K562 (cell line): Measurements from ENCODE around the gene IARS2. TPM values are rescaled to one million over a fixed set of nuclear protein-coding genes. Genes with fewer than 3 reads are reported as not detected.

Experiments
- ATAC-seq: fragments of 200-7000 bp; cut with Tn5 transposase; 3 replicates; pipeline ENCODE4 v1.9.1; 2020; ENCODE audit warnings: moderate library complexity
- BruUV-seq: library from RNA; stranded (reverse); fragments of 400-500 nt; replicated peaks from 2 replicates; lab custom pipeline; 2021; lab: Mats Ljungman, UMichigan
- CTCF ChIA-PET: fragments of 300-600 bp; formaldehyde crosslinking; extraction: SDS; loops from one replicate; lab custom pipeline; 2021; ENCODE audit warnings: low intra/inter-chr PET ratio; lab: Yijun Ruan, JAX
- POLR2A ChIA-PET: fragments of 300-600, 350-650 bp; sonication (Branson Sonifier 250); formaldehyde crosslinking; extraction: SDS; loops from one replicate; lab custom pipeline; 2021; ENCODE audit warnings: antibody characterized with exemption, inconsistent platforms; lab: Yijun Ruan, JAX
- DNase-seq, 4 experiments: peaks; one replicate each; pipeline versions ENCODE4 v3.0.0 to v3.0.0-alpha.2; 2011 to 2018; ENCODE audit warnings: low spot score in 3 of 4, mixed read lengths in 3 of 4; ENCODE audit errors: extremely low read depth in 1 of 4
- FAIRE-seq: peaks from 2 replicates; lab custom pipeline; 2011; peaks lifted over from hg19 to GRCh38; lab: Jason Lieb, UNC
- H2AFZ ChIP-seq: 2 replicates; pipeline ENCODE4 v1.6.0; 2011; ENCODE audit warnings: low read depth, low read length, control low read depth, inconsistent platforms
- H3K27ac ChIP-seq: fragments of 200-600 bp; 3 replicates; pipeline ENCODE4 v1.8.0; 2011; ENCODE audit warnings: low read depth, mild to moderate bottlenecking, control low read depth, inconsistent platforms, low read length, moderate library complexity, mixed read lengths; ENCODE audit errors: extremely low read depth
- H3K27me3 ChIP-seq, 2 experiments: fragments of 300-600 bp in 1 of 2; 2 replicates in 1 of 2; 3 replicates in 1 of 2; pipeline versions ENCODE4 v1.6.0 to v1.8.0; 2011; ENCODE audit warnings: inconsistent platforms in 2 of 2, low read length in 2 of 2, mild to moderate bottlenecking in 1 of 2, mixed read lengths in 1 of 2, moderate library complexity in 1 of 2; ENCODE audit not compliant: control insufficient read depth in 2 of 2, insufficient read depth in 2 of 2
- H3K36me3 ChIP-seq: fragments of 300-600 bp; 3 replicates; pipeline ENCODE4 v1.8.0; 2011; ENCODE audit warnings: mild to moderate bottlenecking, low read length, inconsistent platforms; ENCODE audit not compliant: control insufficient read depth, insufficient read depth
- H3K4me1 ChIP-seq, 2 experiments: fragments of 200-600 bp in 1 of 2; replicated peaks in 1 of 2; 2 replicates in 1 of 2; 3 replicates in 1 of 2; pipeline versions ENCODE4 v1.5.1 to v1.8.0; 2011; ENCODE audit warnings: inconsistent platforms in 2 of 2, low read length in 2 of 2, mild to moderate bottlenecking in 1 of 2, mixed read lengths in 1 of 2, moderate library complexity in 1 of 2; ENCODE audit not compliant: control insufficient read depth in 2 of 2, insufficient read depth in 2 of 2
- H3K4me2 ChIP-seq: 2 replicates; pipeline ENCODE4 v1.6.1; 2011; ENCODE audit warnings: low read length, control low read depth, inconsistent platforms, mixed read lengths; ENCODE audit not compliant: insufficient read depth
- H3K4me3 ChIP-seq: fragments of 200-600 bp; sonication (generic), shearing (Covaris generic); 2 replicates; pipeline ENCODE4 v1.5.1; 2016; ENCODE audit warnings: control low read depth, inconsistent platforms
- H3K79me2 ChIP-seq: fragments of 200-600 bp; 3 replicates; pipeline ENCODE4 v1.8.0; 2011; ENCODE audit warnings: low read length, inconsistent platforms; ENCODE audit not compliant: control insufficient read depth, insufficient read depth
- H3K9ac ChIP-seq, 2 experiments: 2 replicates each; pipeline versions ENCODE4 v1.6.0 to v1.6.1; 2011; ENCODE audit warnings: low read depth in 2 of 2, low read length in 2 of 2, control low read depth in 1 of 2, inconsistent platforms in 1 of 2, mild to moderate bottlenecking in 1 of 2, mixed read lengths in 1 of 2; ENCODE audit not compliant: insufficient read depth in 1 of 2
- H3K9me1 ChIP-seq: one replicate; pipeline ENCODE4 v1.6.0; 2011; ENCODE audit warnings: inconsistent platforms, mild to moderate bottlenecking, low read length, moderate library complexity; ENCODE audit not compliant: control insufficient read depth, insufficient read depth
- H3K9me3 ChIP-seq: replicated peaks from 2 replicates; pipeline ENCODE4 v1.5.1; 2011; ENCODE audit warnings: low read depth, low read length, inconsistent platforms; ENCODE audit not compliant: control insufficient read depth, insufficient read depth
- H4K20me1 ChIP-seq: replicated peaks from 2 replicates; pipeline ENCODE4 v1.6.1; 2011; ENCODE audit warnings: low read length, inconsistent platforms, mixed read lengths; ENCODE audit not compliant: control insufficient read depth, insufficient read depth
- GMEB1 ChIP-seq: fragments of 250-450 bp; sonication (Bioruptor Pico); IDR thresholded peaks from 2 replicates; pipeline ENCODE4 v1.4.0; 2020; ENCODE audit warnings: mild to moderate bottlenecking
- HNRNPLL ChIP-seq: fragments of 200-400 bp; formaldehyde crosslinking; IDR thresholded peaks from 2 replicates; pipeline ENCODE4 v1.6.1; 2017; ENCODE audit warnings: low read length, low read depth, mild to moderate bottlenecking; ENCODE audit not compliant: poor library complexity, severe bottlenecking
- MIER1 ChIP-seq: fragments of 450-650 bp; IDR thresholded peaks from 2 replicates; pipeline ENCODE4 v1.6.1; 2016; ENCODE audit warnings: antibody characterized with exemption, mild to moderate bottlenecking, low read depth
- XRCC4 ChIP-seq: IDR thresholded peaks from one replicate; pipeline ENCODE4 v1.6.1; 2011; ENCODE audit not compliant: insufficient read depth, insufficient read length; ENCODE audit errors: extremely low read depth
- ZNF263 ChIP-seq: sonication (generic); formaldehyde crosslinking; IDR thresholded peaks from 2 replicates; pipeline ENCODE4 v1.8.0; 2022; ENCODE audit warnings: mild to moderate bottlenecking, missing genetic modification reagents, borderline replicate concordance
- ZNF316 ChIP-seq: fragments of 450-650 bp; IDR thresholded peaks from 2 replicates; pipeline ENCODE4 v1.6.1; 2016
- ZNF609 ChIP-seq: sonication (generic); formaldehyde crosslinking; IDR thresholded peaks from 2 replicates; pipeline ENCODE4 v1.8.1; 2023; ENCODE audit warnings: missing genetic modification reagents, mild to moderate bottlenecking, borderline replicate concordance
- WGBS: fragments of 100-300 bp; shearing (Covaris generic); methylation state at CpG from one replicate; pipeline ENCODE4 v1.1.6; 2016; ENCODE audit warnings: low coverage, mixed read lengths; ENCODE audit not compliant: insufficient coverage; ENCODE audit errors: missing lambda C conversion rate; 5-methylcytosine and 5-hydroxymethylcytosine counted together
- in situ Hi-C: fragments of 300-500 bp; cut with MboI; formaldehyde crosslinking; loops from 4 replicates; pipeline ENCODE4 v1.15.0; 2018; ENCODE audit warnings: inconsistent platforms, mixed read lengths
- intact Hi-C: fragments of 100-400 bp; cut with micrococcal nuclease; formaldehyde crosslinking; loops from 2 replicates; pipeline ENCODE4 v1.14.2; 2022
- polyA plus RNA-seq, 8 experiments: library from polyadenylated mRNA; depleted of rRNA in 4 of 8; stranded (reverse) in 5 of 8; unstranded in 3 of 8; fragments of >200 nt; fragmentation: Nextera tagmentation in 2 of 8; fragmentation: Illumina TruSeq in 1 of 8; extraction: Ambion mirVana in 2 of 8; extraction: Trizol in 1 of 8; gene quantifications; 2 replicates each; pipeline versions ENCODE4 v1.2.1 to v1.2.3, GENCODE V29; 2011 to 2014; ENCODE audit warnings: inconsistent platforms in 1 of 8, missing spikeins in 1 of 8
- total RNA-seq, 7 experiments: library from RNA; depleted of rRNA in 6 of 7; stranded (reverse); fragments of >200 nt in 6 of 7; fragmentation: Illumina TruSeq in 2 of 7; extraction: Trizol in 2 of 7; gene quantifications; 2 replicates each; pipeline versions ENCODE4 v1.2.1 to v1.2.3, GENCODE V29; 2011 to 2021; ENCODE audit warnings: low replicate concordance in 1 of 7
- TF ChIP-seq, protein P1 (sequence below): sonication (generic); formaldehyde crosslinking; IDR thresholded peaks from 2 replicates; pipeline ENCODE4 v1.8.0; 2022; ENCODE audit warnings: mild to moderate bottlenecking, low read depth, missing genetic modification reagents

Gene IARS2
- total and polyA plus RNA-seq, 9 of the 15 experiments (the other 6 are each of a cell fraction or from before 2014, with no cell fraction given), result 39.6 to 127 (median 93.8) TPM

GRCh38 chr1:220046052-220046930 is 47.6 kb upstream of the IARS2 start, which contains the start of gene EPRS1:
TSS of gene EPRS1 (minus strand) at chr1:220046505. CDS start at chr1:220046388, 117 bp downstream.
- ChIA-PET CTCF (interaction anchor here (0.7 to 1.1 kb wide), 2 partner anchors 48 to 82 kb away, joined by 3 to 4 read pairs; partner anchors contain the start of gene IARS2), POLR2A (interaction anchor here (0.6 to 1.0 kb wide), 4 partner anchors 14 to 254 kb away, joined by 3 to 5 read pairs (median 4); no protein-coding TSS in a partner anchor)
- in situ Hi-C loops (no loop called here), intact Hi-C loops (loop anchor here (1.0 kb wide), 2 partner anchors 43 to 48 kb away; partner anchors contain the start of genes BPNT1 and IARS2)
- Histone ChIP-seq H3K4me3 (peak within 1 kb of the TSS; percentile 88), H4K20me1 (peaks cover 9% of the 10 kb centered on the region), H3K27ac (peak within 1 kb of the TSS; percentile 91), H3K4me1 (peaks cover 15 to 19% of the 10 kb centered on the region in 2 experiments; a peak in 4 of 5 replicates), H2AFZ (peak within 1 kb of the TSS; percentile 96), H3K79me2 (peaks cover 50% of the 10 kb centered on the region), H3K4me2 (peak within 1 kb of the TSS; percentile 99), H3K36me3 (peaks cover 16% of the 10 kb centered on the region), H3K9me1 (peaks cover 4% of the 10 kb centered on the region), H3K9ac (peak within 1 kb of the TSS; percentile 93 to 100), H3K27me3 (no peaks in the 10 kb centered on the region), H3K9me3 (no peaks in the 10 kb centered on the region)
- FAIRE-seq (peak; percentile 99), DNase-seq (peak; percentile 95 to 100 (median 97)), ATAC-seq (peak; percentile 96)
- TSS peak; percentile 63 for BruUV-seq
- WGBS, result under 1% methylated on average over 70 of the region's 71 CpGs
- TF ChIP-seq ZNF609 (CRISPR knock-in tag) (0 out of 2 replicates have a peak, but pooled peaks have one; percentile 7), MIER1 (0 out of 2 replicates have a peak, but pooled peaks have one; percentile 17), ZNF263 (no peak; the same call in 1 of the 2 replicates), ZNF316 (peak; percentile 96), GMEB1 (CRISPR knock-in tag) (peak; percentile 98), XRCC4 (no peak), HNRNPLL (peak; percentile 94)
- TF ChIP-seq, protein P1, sequence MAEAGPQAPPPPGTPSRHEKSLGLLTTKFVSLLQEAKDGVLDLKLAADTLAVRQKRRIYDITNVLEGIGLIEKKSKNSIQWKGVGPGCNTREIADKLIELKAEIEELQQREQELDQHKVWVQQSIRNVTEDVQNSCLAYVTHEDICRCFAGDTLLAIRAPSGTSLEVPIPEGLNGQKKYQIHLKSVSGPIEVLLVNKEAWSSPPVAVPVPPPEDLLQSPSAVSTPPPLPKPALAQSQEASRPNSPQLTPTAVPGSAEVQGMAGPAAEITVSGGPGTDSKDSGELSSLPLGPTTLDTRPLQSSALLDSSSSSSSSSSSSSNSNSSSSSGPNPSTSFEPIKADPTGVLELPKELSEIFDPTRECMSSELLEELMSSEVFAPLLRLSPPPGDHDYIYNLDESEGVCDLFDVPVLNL (CRISPR knock-in tag), result peak; percentile 64; the same call in 1 of the 2 replicates
